ENCODE results near the gene GP1BB. TPM values are rescaled to one million over a fixed set of nuclear protein-coding genes. Genes with fewer than 3 reads are reported as not detected.

The GP1BB gene
- total RNA-seq, 4 donors from 2014 or later, result 1.5 to 6.6 (median 3.1) TPM

DNA sequence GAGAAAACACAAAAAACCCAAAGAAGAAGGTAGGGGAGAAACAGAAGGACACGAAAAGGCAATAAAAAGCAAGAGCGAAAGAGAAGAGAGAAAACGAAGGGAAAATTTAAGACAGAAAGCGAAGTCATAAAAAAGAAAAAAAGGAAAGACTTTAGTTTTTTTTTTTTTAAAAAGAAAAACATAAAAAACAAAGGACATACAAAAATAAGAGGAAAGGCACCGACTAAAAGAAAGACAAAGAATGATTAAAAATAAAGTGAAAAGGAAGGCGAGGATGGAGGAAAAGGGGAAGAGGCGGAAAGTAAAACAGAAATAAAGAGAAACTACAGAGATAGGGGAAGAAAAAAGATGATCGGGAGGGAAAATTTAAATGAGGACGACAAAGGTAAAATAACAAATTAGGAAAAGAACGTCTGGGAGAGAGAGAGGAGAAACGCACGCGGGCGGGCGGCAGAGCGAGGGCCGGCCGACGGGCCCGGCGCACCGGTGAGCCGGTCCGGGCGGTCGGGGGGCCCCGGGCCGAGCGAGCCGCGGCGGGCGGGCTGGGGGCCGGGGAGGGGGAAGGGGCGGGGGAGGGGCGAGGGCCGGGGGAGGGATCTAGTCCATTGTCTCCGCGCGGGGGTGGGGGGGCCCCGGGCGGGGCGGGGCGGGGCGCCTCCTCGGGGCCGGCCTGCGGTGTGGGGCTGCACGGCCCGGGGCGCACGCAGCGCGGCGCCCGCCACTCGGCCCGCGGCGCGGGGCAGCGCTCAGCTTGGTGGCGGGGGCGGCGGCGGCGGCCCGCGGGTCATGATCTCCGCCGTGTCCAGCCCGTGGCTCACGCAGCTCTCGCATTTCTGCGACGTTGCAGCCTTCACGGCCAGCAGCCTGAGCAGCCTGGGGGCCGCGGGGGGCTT is 37.0 kb downstream of the GP1BB start, which contains the start of gene TBX1:
Gene TBX1, plus strand, starts transcription at position 721 of the 893 bp plus-strand sequence. Its CDS starts 66 bp downstream, at position 787.
- no peak for DNase-seq
- intact Hi-C loops (cut with DNase I), result no loop called here
- H3K4me1 ChIP-seq, result peaks cover 16 to 29% of the 10 kb centered on the region in 2 donors
- no peak for TF ChIP-seq POLR2A (IDR thresholded peaks at IDR 0.05)
- TF ChIP-seq, protein P1, sequence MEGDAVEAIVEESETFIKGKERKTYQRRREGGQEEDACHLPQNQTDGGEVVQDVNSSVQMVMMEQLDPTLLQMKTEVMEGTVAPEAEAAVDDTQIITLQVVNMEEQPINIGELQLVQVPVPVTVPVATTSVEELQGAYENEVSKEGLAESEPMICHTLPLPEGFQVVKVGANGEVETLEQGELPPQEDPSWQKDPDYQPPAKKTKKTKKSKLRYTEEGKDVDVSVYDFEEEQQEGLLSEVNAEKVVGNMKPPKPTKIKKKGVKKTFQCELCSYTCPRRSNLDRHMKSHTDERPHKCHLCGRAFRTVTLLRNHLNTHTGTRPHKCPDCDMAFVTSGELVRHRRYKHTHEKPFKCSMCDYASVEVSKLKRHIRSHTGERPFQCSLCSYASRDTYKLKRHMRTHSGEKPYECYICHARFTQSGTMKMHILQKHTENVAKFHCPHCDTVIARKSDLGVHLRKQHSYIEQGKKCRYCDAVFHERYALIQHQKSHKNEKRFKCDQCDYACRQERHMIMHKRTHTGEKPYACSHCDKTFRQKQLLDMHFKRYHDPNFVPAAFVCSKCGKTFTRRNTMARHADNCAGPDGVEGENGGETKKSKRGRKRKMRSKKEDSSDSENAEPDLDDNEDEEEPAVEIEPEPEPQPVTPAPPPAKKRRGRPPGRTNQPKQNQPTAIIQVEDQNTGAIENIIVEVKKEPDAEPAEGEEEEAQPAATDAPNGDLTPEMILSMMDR (IDR thresholded peaks at IDR 0.05), result no peak
- no peaks in the 10 kb centered on the region for H3K36me3 ChIP-seq
- H3K27me3 ChIP-seq, result peaks cover 25% of the 10 kb centered on the region
- 12% methylated on average over 21 to 26 of the region's 79 CpGs for WGBS, 2 donors
- H3K4me3 ChIP-seq (replicated peaks in 1 of 3), result peak within 1 kb of the TSS in 1 of 3 donors; percentile 21
- no peaks in the 10 kb centered on the region for H3K9me3 ChIP-seq
- H3K27ac ChIP-seq, result peak within 1 kb of the TSS in 2 of 3 donors; percentile 0 to 33

DNA sequence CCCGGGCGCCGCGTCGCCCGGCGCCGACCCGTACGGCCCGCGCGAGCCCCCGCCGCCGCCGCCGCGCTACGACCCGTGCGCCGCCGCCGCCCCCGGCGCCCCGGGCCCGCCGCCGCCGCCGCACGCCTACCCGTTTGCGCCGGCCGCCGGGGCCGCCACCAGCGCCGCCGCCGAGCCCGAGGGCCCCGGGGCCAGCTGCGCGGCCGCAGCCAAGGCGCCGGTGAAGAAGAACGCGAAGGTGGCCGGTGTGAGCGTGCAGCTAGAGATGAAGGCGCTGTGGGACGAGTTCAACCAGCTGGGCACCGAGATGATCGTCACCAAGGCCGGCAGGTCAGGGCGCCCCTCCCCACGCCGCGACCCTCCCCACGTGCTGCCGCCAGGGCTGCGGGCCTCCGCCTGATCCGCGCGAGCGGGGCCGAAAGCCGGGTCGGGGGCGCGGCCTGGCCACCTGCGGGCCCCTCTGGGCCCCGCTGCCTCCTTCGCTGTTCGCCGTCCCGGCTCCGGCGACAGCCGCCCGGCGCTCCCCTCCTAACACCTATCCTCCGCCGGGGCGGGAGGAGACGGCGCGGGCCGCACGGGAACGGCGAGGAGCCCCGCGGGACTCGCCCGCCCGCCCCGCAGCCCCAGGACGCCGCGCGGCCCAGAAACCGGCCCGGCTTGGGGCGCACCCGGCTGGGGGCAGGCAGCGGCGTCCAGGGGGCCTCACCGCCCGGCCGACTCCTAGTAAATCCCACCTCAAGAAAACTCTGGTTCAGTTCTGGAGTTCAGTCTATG is 37.8 kb downstream of the GP1BB start:
- no peaks in the 10 kb centered on the region for H3K9me3 ChIP-seq
- no peak for DNase-seq
- WGBS, 2 donors, result 7% methylated on average over 6 of the region's 117 CpGs; no CpG with 5 or more reads in 1 of the 2 donors
- H3K4me1 ChIP-seq, result peaks cover 18 to 22% of the 10 kb centered on the region in 2 donors
- H3K4me3 ChIP-seq (replicated peaks in 1 of 3), result peak overlapping the region in 1 of 3 donors; percentile 21
- H3K27ac ChIP-seq, result peak overlapping the region in 1 of 3 donors; percentile 0
- H3K36me3 ChIP-seq, result no peaks in the 10 kb centered on the region
- TF ChIP-seq, protein P1 (IDR thresholded peaks at IDR 0.05), result no peak
- TF ChIP-seq POLR2A (IDR thresholded peaks at IDR 0.05), result no peak
- peaks cover 18% of the 10 kb centered on the region for H3K27me3 ChIP-seq
- intact Hi-C loops (cut with DNase I), result no loop called here

DNA sequence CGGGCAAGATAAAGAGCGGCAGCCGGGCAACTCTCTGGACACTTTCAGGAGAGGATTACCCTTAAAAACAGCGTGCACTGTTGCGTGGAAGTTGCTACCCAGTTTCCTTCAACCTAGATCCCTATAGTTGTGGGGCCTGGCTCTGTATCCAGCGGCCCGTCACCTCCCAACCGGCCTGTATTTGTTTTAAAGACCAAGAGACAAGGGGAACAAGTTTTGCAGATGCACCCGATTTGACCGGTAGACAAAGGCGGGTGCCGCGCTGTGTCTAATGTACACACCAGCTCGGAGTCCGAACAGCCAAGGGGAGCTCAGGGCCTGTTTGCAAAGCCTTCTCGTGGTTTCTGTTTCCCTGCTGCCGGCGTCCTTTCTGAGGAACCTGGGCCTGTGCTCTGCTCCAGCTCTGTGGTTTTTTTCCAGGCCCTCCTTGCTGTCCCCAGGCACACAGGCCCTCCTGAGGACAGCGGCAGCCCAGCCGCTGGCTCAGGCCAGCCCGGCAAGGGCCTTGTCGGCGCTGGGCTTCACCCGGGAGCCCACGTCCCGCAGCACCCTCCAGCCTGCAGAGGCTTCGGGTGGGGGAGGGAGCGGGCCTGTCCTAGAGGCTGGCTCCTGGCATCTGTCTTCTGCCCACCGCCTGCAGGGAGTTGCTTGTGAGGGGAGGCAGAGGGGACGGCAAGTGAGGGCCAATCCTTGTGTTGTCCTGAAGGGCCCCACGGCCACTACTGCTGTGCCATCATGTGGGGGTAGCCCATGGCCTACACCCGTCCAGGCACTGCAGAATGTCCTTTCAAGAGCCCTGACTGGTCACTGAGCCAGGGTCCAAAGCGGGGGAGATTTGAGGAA is 38.6 kb downstream of the GP1BB start:
- intact Hi-C loops (cut with DNase I), result no loop called here
- Histone ChIP-seq H3K27me3 (peaks cover 16% of the 10 kb centered on the region), H3K36me3 (no peaks in the 10 kb centered on the region), H3K27ac (peak overlapping the region in 2 of 3 donors; percentile 0 to 50), H3K9me3 (no peaks in the 10 kb centered on the region), H3K4me3 (replicated peaks in 1 of 3) (no peak overlapping the region), H3K4me1 (peaks cover 14 to 22% of the 10 kb centered on the region in 2 donors)
- 83 to 89% methylated on average over 18 to 20 of the region's 33 CpGs for WGBS, 2 donors
- TF ChIP-seq, protein P1 (IDR thresholded peaks at IDR 0.05), result no peak
- DNase-seq, result no peak

DNA sequence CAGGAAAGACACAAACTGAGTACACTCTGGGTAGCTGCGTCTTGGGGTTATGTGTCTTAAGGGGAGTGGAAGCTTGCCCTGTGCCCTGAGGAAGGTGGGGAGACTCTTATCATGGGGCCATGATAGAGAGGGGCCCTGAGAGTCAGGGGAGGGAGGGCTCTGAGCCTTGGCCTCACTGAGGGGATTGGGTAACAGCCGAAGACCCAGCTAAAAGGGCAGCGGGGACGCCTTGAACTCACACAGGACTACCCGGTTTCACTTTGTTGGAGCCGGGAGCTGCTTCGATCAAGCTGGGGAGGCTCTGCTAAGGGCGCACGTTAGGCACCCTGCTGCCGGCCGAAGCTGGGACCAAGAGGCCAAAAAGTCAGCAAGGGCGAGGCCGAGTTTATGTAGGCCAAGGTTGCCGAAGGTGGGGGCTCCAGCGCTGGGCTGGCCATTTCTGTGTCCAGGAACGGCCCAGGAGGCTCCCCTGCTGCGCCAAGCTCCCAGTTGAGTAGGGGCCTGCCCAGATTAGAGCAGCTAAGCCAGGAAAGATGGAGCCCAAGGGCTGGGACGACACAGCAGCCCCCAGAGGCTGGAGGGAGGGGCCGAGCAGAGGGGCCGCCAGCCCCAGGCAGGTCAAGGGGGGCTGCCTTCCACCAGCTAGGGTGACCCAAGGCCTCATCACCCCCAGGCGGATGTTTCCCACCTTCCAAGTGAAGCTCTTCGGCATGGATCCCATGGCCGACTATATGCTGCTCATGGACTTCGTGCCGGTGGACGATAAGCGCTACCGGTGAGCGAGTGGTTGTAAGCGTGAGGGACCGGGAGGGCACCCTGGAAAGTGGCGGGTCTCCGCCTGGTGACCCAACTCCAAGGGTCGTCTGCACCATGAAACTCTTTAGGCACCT is 39.5 kb downstream of the GP1BB start:
- 74 to 85% methylated on average over 30 to 34 of the region's 34 CpGs for WGBS, 2 donors
- Histone ChIP-seq H3K27me3 (peaks cover 24% of the 10 kb centered on the region), H3K27ac (peak overlapping the region in 2 of 3 donors; percentile 10 to 50), H3K36me3 (no peaks in the 10 kb centered on the region), H3K9me3 (no peaks in the 10 kb centered on the region), H3K4me3 (replicated peaks in 1 of 3) (no peak overlapping the region), H3K4me1 (peaks cover 16 to 29% of the 10 kb centered on the region in 2 donors)
- no peak for TF ChIP-seq POLR2A (IDR thresholded peaks at IDR 0.05)
- TF ChIP-seq, protein P1 (IDR thresholded peaks at IDR 0.05), result no peak
- intact Hi-C loops (cut with DNase I), result no loop called here
- DNase-seq, result no peak
